Measurements from ENCODE around the gene KRT20. TPM values are rescaled to one million over a fixed set of nuclear protein-coding genes. Genes with fewer than 3 reads are reported as not detected.

Gene KRT20
- total RNA-seq, 1 experiment from 2014 or later: not detected

DNA sequence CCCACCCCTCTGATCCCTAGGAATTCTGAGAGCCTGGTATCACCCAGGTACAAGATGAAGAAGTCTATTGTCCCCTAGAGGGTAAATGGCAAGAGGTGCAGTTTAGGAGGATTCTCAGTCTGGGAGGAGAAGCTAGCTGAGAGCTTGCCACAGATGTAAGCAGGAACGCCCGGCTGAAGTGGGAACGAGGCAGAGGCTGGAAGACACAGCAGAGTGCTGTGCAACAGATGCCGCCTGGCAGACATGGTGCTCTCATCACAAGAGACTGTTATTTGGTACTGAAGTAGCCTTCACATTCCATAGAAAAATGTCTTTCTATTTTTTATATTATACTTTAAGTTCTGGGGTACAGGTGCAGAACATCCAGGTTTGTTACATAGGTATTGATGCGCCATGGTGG lies 20.3 kb upstream of the KRT20 start:
- DNase-seq: no peak
- no peaks in the 10 kb centered on the region for H3K79me2 ChIP-seq (ENCODE audit: low read depth)
- TF ChIP-seq, protein P1, sequence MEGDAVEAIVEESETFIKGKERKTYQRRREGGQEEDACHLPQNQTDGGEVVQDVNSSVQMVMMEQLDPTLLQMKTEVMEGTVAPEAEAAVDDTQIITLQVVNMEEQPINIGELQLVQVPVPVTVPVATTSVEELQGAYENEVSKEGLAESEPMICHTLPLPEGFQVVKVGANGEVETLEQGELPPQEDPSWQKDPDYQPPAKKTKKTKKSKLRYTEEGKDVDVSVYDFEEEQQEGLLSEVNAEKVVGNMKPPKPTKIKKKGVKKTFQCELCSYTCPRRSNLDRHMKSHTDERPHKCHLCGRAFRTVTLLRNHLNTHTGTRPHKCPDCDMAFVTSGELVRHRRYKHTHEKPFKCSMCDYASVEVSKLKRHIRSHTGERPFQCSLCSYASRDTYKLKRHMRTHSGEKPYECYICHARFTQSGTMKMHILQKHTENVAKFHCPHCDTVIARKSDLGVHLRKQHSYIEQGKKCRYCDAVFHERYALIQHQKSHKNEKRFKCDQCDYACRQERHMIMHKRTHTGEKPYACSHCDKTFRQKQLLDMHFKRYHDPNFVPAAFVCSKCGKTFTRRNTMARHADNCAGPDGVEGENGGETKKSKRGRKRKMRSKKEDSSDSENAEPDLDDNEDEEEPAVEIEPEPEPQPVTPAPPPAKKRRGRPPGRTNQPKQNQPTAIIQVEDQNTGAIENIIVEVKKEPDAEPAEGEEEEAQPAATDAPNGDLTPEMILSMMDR (conservative IDR thresholded peaks at IDR 0.05): no peak
- no peak for TF ChIP-seq EZH2 (IDR thresholded peaks at IDR 0.05; ENCODE audit: low read depth)
- H3K27me3 ChIP-seq (ENCODE audit: insufficient read depth, low read depth): no peaks in the 10 kb centered on the region
- H3K36me3 ChIP-seq (ENCODE audit: low read depth): no peaks in the 10 kb centered on the region
- H3K4me3 ChIP-seq: no peak overlapping the region
- H3F3A ChIP-seq (ENCODE audit: insufficient read depth, low read depth): peaks cover 43% of the 10 kb centered on the region
- intact Hi-C loops (cut with micrococcal nuclease; ENCODE audit: unreplicated experiment): loop anchor here (5.0 kb wide), 2 partner anchors 497 to 512 kb away; no protein-coding TSS in a partner anchor
- CTCF ChIA-PET: interaction anchor here (1.0 kb wide), 1 partner anchor 348 kb away, joined by 3 read pairs; no protein-coding TSS in a partner anchor
- POLR2A ChIA-PET (ENCODE audit: unreplicated experiment): no interaction called here
- no peaks in the 10 kb centered on the region for H3K9me3 ChIP-seq (ENCODE audit: insufficient read depth, low read depth)
- no peak overlapping the region for H3K4me2 ChIP-seq
- no peaks in the 10 kb centered on the region for H4K20me1 ChIP-seq (ENCODE audit: insufficient read depth)
- no TSS peak for BruUV-seq (replicated peaks)
- H3K27ac ChIP-seq: no peak overlapping the region
- H2AFZ ChIP-seq: no peak overlapping the region
- H3K4me1 ChIP-seq (replicated peaks; ENCODE audit: insufficient read depth): peaks cover 69% of the 10 kb centered on the region
- H3K9me2 ChIP-seq (ENCODE audit: insufficient read depth): no peaks in the 10 kb centered on the region

DNA sequence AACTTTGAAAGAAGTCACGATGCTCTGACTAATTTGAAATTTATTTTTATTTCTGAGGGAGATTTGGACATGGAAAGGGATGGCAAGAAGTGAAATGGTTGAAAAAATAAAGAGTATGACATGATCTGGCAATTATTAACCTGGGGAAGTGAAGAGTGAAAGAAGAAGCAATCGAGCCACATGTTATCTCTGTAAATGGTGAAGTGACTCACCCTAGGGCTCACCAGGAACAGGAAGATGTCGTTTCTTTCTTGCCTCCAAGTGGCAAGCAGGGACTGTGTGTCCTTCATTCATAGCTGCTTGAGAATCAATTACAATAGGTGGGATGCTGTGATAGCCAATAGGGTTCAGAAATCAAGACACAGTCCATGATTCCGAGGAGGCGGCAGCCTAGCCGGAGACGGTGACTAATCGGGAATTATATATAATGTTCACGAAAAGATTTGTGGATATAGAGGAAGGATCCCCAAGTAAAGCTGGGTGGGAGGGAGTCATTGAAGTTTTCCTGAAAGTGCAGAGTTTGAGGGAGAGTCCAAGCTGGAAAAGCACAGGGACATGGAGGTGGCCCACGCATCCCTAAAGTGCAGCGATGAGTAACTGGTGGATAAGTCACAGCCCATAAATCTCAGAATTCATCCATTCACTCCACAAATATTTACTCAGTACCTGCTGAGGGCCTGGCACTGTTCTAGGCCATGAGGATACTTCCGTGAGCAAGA lies 18.2 kb upstream of the KRT20 start:
- intact Hi-C loops (cut with micrococcal nuclease; ENCODE audit: unreplicated experiment): no loop called here
- DNase-seq: peak in 1 of 2 experiments; percentile 96

DNA sequence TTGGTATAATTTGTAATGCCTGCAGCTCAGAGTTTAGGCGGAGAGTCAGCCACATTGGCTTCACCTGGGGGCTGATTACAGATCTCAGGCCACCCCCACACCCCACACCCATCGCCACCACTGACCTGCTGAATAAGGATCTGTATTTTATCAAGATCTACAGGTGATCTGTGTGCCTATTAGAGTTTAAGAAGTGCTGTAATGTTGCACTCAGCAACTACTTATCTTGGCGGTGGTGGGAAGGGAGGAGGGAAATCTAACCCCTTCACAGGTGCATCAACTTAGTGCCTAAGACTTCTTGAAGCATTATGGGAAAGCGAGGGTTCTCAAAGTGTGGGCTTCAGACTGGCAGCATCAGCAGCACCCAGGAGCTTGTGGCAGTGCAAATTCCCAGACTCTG lies 17.5 kb upstream of the KRT20 start:
- ChIA-PET CTCF (interaction anchor here (0.6 to 0.7 kb wide), 5 partner anchors 46 to 1366 kb away, joined by 3 to 4 read pairs (median 3); no protein-coding TSS in a partner anchor), POLR2A (ENCODE audit: unreplicated experiment) (interaction anchor here (0.6 to 1.2 kb wide), 11 partner anchors 8 to 751 kb away, joined by 3 to 25 read pairs (median 5); partner anchors contain the start of gene KRTAP2-3)
- H3K79me2 ChIP-seq (ENCODE audit: low read depth): no peaks in the 10 kb centered on the region
- peaks cover 47% of the 10 kb centered on the region for H3K4me1 ChIP-seq (replicated peaks; ENCODE audit: insufficient read depth)
- peak overlapping the region; percentile 24; the same call in 1 of the 2 replicates for H3K4me3 ChIP-seq
- H3K4me2 ChIP-seq: peak overlapping the region; percentile 70
- BruUV-seq (replicated peaks): TSS peak; percentile 89
- peaks cover 34% of the 10 kb centered on the region for H3F3A ChIP-seq (ENCODE audit: insufficient read depth, low read depth)
- no peaks in the 10 kb centered on the region for H3K36me3 ChIP-seq (ENCODE audit: low read depth)
- H3K27ac ChIP-seq: peak overlapping the region; percentile 98
- TF ChIP-seq EZH2 (IDR thresholded peaks at IDR 0.05; ENCODE audit: low read depth): no peak
- TF ChIP-seq, protein P1 (conservative IDR thresholded peaks at IDR 0.05): no peak
- no peak overlapping the region for H2AFZ ChIP-seq
- no peaks in the 10 kb centered on the region for H3K9me3 ChIP-seq (ENCODE audit: insufficient read depth, low read depth)
- no peak for DNase-seq
- no peaks in the 10 kb centered on the region for H3K9me2 ChIP-seq (ENCODE audit: insufficient read depth)
- H3K27me3 ChIP-seq (ENCODE audit: insufficient read depth, low read depth): no peaks in the 10 kb centered on the region
- intact Hi-C loops (cut with micrococcal nuclease; ENCODE audit: unreplicated experiment): no loop called here
- no peaks in the 10 kb centered on the region for H4K20me1 ChIP-seq (ENCODE audit: insufficient read depth)

More for the DNA sequence above, 18.2 kb upstream of the KRT20 start:
- Histone ChIP-seq H3K9me2 (ENCODE audit: insufficient read depth) (no peaks in the 10 kb centered on the region), H3K36me3 (ENCODE audit: low read depth) (no peaks in the 10 kb centered on the region), H3K27me3 (ENCODE audit: insufficient read depth, low read depth) (no peaks in the 10 kb centered on the region), H4K20me1 (ENCODE audit: insufficient read depth) (no peaks in the 10 kb centered on the region), H2AFZ (peak overlapping the region; percentile 30; the same call in 1 of the 2 replicates), H3K9me3 (ENCODE audit: insufficient read depth, low read depth) (no peaks in the 10 kb centered on the region), H3K4me2 (peak overlapping the region; percentile 70), H3K4me1 (replicated peaks; ENCODE audit: insufficient read depth) (peaks cover 49% of the 10 kb centered on the region), H3K4me3 (peak overlapping the region; percentile 24; the same call in 1 of the 2 replicates), H3K79me2 (ENCODE audit: low read depth) (no peaks in the 10 kb centered on the region), H3F3A (ENCODE audit: insufficient read depth, low read depth) (peaks cover 34% of the 10 kb centered on the region), H3K27ac (peak overlapping the region; percentile 98)
- TF ChIP-seq, protein P1 (conservative IDR thresholded peaks at IDR 0.05): no peak
- no peak for TF ChIP-seq EZH2 (IDR thresholded peaks at IDR 0.05; ENCODE audit: low read depth)
- ChIA-PET POLR2A (ENCODE audit: unreplicated experiment) (interaction anchor here (0.7 kb wide), 1 partner anchor 487 kb away, joined by 3 read pairs; no protein-coding TSS in a partner anchor), CTCF (interaction anchor here (0.7 kb wide), 1 partner anchor 1366 kb away, joined by 4 read pairs; no protein-coding TSS in a partner anchor)
- BruUV-seq (replicated peaks): no TSS peak

All from PC-9 (cell line).